Measurements from ENCODE around the gene NT5DC3. TPM values are rescaled to one million over a fixed set of nuclear protein-coding genes. Genes with fewer than 3 reads are reported as not detected.

NT5DC3 gene
- total RNA-seq, 3 donors from 2014 or later, result 13.7 to 283 (median 18.0) TPM

DNA sequence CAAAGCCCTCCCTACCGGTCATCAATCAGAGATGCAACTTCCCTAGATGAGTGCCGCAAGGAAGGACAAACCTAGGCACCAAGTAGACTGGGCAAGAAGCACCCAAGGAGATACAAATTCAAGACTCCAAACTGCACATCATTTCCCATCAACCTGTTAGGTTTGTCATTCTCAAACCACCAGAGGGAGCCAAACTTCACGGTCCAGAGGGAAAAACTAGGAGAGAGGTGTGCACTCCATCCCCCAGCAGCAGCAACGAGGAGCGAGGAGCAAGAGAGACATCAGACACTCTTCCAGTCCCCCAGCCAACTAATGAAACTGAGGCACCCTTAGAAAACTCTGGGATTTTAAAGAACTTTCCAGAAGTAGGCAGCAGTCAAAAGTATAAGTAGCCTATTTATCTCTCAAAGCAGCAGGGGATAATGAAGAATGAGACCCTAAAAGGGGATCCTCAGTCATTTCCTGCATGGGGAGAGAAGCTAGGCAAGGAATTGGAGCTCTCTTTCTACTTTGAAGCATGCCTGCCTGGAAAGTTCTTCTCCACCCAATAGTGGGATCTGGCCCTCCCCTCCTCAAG is 37.0 kb upstream of the NT5DC3 start:
- intact Hi-C loops (cut with DNase I, micrococcal nuclease), result loop anchor here in 1 of 2 donors (10.0 kb wide), 2 partner anchors 103 to 253 kb away; no protein-coding TSS in a partner anchor
- TF ChIP-seq CTCF (IDR thresholded peaks at IDR 0.05), result peak; percentile 59
- Histone ChIP-seq H3K36me3 (ENCODE audit: low read depth) (no peaks in the 10 kb centered on the region), H3K9me3 (no peaks in the 10 kb centered on the region), H3K4me3 (no peak overlapping the region), H3K4me1 (ENCODE audit: low read depth) (no peaks in the 10 kb centered on the region)
- DNase-seq, result peak in 1 of 3 donors; percentile 75
- peak; percentile 88 for ATAC-seq

DNA sequence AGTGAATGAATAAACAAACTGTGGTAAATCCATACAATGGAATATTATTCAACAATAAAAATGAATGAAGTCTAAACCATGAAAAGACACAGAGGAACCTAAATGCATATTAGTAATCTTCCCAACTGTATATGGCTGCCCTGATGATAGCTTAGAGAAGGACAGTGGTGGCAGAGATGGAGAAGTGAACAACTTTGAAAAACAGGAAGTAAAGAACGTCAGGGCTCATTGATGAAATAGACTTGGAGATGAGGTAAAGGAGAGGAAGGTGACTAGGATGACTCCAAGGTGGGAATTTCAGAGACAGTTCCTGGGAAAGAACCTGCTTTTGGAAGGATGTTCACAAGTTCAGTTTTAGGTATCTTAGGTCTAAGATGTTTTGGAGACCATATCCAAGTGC is 36.3 kb upstream of the NT5DC3 start:
- ATAC-seq, result no peak
- Histone ChIP-seq H3K4me1 (ENCODE audit: low read depth) (no peaks in the 10 kb centered on the region), H3K4me3 (no peak overlapping the region), H3K36me3 (ENCODE audit: low read depth) (no peaks in the 10 kb centered on the region), H3K9me3 (no peaks in the 10 kb centered on the region)
- intact Hi-C loops (cut with DNase I, micrococcal nuclease), result loop anchor here in 1 of 2 donors (10.0 kb wide), 2 partner anchors 102 to 252 kb away; no protein-coding TSS in a partner anchor
- no peak for DNase-seq
- TF ChIP-seq CTCF (IDR thresholded peaks at IDR 0.05), result no peak

- no peak overlapping the region for H3K4me3 ChIP-seq
- ATAC-seq (no peak), DNase-seq (no peak)
- H3K4me1 ChIP-seq (ENCODE audit: low read depth), result no peaks in the 10 kb centered on the region
- no peaks in the 10 kb centered on the region for H3K36me3 ChIP-seq (ENCODE audit: low read depth)
- TF ChIP-seq CTCF (IDR thresholded peaks at IDR 0.05), result no peak
- intact Hi-C loops (cut with DNase I, micrococcal nuclease), result loop anchor here in 1 of 2 donors (10.0 kb wide), 2 partner anchors 101 to 251 kb away; no protein-coding TSS in a partner anchor
- H3K9me3 ChIP-seq, result no peaks in the 10 kb centered on the region
These were observed 34.6 kb upstream of the NT5DC3 start for GRCh38 chr12:103875666-103876065.

GRCh38 chr12:103868215-103868614 is 27.2 kb upstream of the NT5DC3 start:
- ATAC-seq, result no peak
- no peaks in the 10 kb centered on the region for H3K9me3 ChIP-seq
- H3K36me3 ChIP-seq (ENCODE audit: low read depth), result no peaks in the 10 kb centered on the region
- no peaks in the 10 kb centered on the region for H3K4me1 ChIP-seq (ENCODE audit: low read depth)
- DNase-seq, result no peak
- no peak for TF ChIP-seq CTCF (IDR thresholded peaks at IDR 0.05)
- H3K4me3 ChIP-seq, result no peak overlapping the region
- intact Hi-C loops (cut with DNase I, micrococcal nuclease), result loop anchor here in 1 of 2 donors (10.0 kb wide), 1 partner anchor 73 kb away; no protein-coding TSS in a partner anchor

GRCh38 chr12:103865151-103865730 is 24.2 kb upstream of the NT5DC3 start:
- DNase-seq (no peak), ATAC-seq (no peak)
- H3K36me3 ChIP-seq (ENCODE audit: low read depth), result no peaks in the 10 kb centered on the region
- no peak for TF ChIP-seq CTCF (IDR thresholded peaks at IDR 0.05)
- H3K4me3 ChIP-seq, result no peak overlapping the region
- intact Hi-C loops (cut with DNase I, micrococcal nuclease), result loop anchor here in 1 of 2 donors (10.0 kb wide), 1 partner anchor 70 kb away; no protein-coding TSS in a partner anchor
- H3K9me3 ChIP-seq, result no peaks in the 10 kb centered on the region
- no peaks in the 10 kb centered on the region for H3K4me1 ChIP-seq (ENCODE audit: low read depth)

All from mucosa of descending colon (tissue), 3 donors.